Measurements from ENCODE around the gene CLEC18C.
"Not testable (repeated sequence)": the region's sequence is repeated elsewhere in the genome, so short reads cannot be mapped to it uniquely, and the experiment has no call there.

The CLEC18C gene

DNA sequence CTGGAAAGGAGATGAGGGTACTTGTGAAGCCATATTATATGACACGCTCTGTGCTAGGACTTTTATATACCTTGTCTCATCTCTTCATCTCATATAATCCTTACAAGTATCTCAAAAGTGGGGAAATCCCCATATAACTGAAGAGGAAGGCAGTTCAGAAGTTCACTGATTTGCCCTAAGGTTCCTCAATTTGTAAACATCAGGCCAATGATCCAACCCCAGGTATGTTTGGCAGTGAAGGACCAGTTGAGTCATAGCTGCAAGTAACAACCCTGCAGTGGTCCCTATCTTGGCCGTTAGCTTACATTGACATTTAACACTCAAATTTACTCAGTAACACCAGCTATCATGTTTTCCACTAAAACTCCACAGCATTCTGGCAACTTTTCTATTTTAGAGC, 45.0 kb downstream of the CLEC18C start:
- not testable (repeated sequence) for DNase-seq

- not testable (repeated sequence) for DNase-seq
Measured at GRCh38 chr16:70222574-70222973, 49.0 kb downstream of the CLEC18C start.

GRCh38 chr16:70223216-70223615, 49.6 kb downstream of the CLEC18C start:
- not testable (repeated sequence) for DNase-seq

GRCh38 chr16:70223971-70224513, 50.5 kb downstream of the CLEC18C start:
- not testable (repeated sequence) for DNase-seq

GRCh38 chr16:70224645-70225044, 51.1 kb downstream of the CLEC18C start:
- DNase-seq: not testable (repeated sequence)

DNA sequence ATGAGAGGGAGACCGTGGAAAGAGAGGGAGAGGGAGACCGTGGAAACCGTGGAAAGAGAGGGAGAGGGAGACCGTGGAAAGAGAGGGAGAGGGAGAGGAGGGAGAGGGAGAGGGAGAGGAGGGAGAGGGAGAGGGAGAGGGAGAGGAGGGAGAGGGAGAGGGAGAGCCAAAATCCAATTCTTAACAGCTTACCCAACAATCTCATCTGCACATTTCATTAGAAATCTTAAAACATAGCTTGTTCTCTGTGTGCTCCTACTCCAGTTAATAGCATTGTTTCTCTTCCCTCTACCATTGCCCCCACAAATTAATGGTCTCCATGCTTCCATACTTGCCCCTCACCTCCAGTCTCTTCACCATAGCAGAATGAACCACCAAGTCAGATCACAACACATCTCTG, 51.8 kb downstream of the CLEC18C start:
- not testable (repeated sequence) for DNase-seq

GRCh38 chr16:70226024-70226423, 52.4 kb downstream of the CLEC18C start:
- DNase-seq: not testable (repeated sequence)

- not testable (repeated sequence) for DNase-seq
Measured at GRCh38 chr16:70231831-70232230, 58.2 kb downstream of the CLEC18C start.
